HG03064 (cell line): ENCODE results near the gene PCDHB16.
"Not testable (repeated sequence)": the region's sequence is repeated elsewhere in the genome, so short reads cannot be mapped to it uniquely, and the experiment has no call there.

Experiments
- ATAC-seq: cut with Tn5 transposase; IDR thresholded peaks from one replicate; pipeline ENCODE4 v1.9.1; 2021; ENCODE audit warnings: low read depth; ENCODE audit not compliant: unreplicated experiment

Gene PCDHB16

DNA sequence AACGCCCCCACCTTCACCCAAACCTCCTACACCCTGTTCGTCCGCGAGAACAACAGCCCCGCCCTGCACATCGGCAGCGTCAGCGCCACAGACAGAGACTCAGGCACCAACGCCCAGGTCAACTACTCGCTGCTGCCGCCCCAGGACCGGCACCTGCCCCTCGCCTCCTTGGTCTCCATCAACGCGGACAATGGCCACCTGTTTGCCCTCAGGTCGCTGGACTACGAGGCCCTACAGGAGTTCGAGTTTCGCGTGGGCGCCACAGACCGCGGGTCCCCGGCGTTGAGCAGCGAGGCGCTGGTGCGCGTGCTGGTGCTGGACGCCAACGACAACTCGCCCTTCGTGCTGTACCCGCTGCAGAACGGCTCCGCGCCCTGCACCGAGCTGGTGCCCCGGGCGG is 42.7 kb downstream of the PCDHB16 start:
- ATAC-seq: not testable (repeated sequence)

- not testable (repeated sequence) for ATAC-seq
These were observed 43.2 kb downstream of the PCDHB16 start for GRCh38 chr5:141225421-141225820.

DNA sequence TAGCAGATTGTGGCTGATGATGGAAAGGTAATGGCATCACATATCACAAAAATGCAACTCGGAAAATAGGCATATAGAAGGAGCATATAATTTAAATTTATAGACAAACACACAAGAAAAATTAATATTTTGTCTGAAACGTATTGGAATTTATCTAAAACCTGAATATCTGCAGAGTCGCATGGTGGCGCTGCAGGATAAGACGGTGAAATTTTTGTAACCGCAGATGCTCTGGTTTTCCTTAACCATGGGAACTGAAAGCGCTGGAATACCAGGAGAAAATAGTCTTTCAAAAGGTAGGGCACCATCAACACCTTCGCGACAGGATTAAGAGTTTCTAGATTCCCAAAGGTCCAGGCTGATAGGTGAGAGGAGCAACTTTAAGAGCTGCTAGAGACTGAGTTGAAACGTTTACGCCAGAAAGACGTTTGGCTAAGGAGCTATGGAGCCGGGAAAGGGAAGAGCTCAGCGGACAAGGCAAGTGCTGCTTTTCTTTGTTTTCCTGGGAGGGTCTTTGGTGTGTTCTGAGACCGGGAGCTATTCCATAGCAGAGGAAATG is 52.0 kb downstream of the PCDHB16 start:
- no peak for ATAC-seq
